ENCODE results near the gene ZDHHC14.

ZDHHC14 gene

DNA sequence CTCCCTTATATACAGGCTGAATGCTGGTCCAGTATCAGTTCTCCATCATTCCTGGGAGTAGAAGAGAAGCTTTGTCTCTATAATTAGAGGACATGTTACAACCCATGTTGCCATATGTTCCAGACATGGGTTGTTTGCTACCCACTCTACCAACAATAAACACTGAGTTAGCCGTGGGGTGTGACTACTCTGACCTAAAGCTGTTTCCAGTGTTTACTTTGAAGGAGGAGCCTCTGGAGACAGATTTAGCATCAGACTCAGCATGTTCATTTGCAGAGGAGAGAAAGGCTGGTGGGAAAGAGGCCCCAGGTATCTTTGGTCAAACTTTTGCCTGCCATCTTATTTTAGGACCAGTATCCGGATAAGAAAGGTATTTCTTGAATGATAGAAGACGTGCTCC, 284.2 kb downstream of the ZDHHC14 start:
- H3K27ac ChIP-seq (ENCODE audit: low read depth, low read length): no peak overlapping the region
- no peak overlapping the region for H2AFZ ChIP-seq (ENCODE audit: low read depth, low read length, severe bottlenecking)
- no peak for TF ChIP-seq EZH2phosphoT487 (conservative IDR thresholded peaks at IDR 0.05; ENCODE audit: low read length)
- TF ChIP-seq, protein P1, sequence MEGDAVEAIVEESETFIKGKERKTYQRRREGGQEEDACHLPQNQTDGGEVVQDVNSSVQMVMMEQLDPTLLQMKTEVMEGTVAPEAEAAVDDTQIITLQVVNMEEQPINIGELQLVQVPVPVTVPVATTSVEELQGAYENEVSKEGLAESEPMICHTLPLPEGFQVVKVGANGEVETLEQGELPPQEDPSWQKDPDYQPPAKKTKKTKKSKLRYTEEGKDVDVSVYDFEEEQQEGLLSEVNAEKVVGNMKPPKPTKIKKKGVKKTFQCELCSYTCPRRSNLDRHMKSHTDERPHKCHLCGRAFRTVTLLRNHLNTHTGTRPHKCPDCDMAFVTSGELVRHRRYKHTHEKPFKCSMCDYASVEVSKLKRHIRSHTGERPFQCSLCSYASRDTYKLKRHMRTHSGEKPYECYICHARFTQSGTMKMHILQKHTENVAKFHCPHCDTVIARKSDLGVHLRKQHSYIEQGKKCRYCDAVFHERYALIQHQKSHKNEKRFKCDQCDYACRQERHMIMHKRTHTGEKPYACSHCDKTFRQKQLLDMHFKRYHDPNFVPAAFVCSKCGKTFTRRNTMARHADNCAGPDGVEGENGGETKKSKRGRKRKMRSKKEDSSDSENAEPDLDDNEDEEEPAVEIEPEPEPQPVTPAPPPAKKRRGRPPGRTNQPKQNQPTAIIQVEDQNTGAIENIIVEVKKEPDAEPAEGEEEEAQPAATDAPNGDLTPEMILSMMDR (IDR thresholded peaks at IDR 0.05; ENCODE audit: insufficient read depth, low read length, poor library complexity, severe bottlenecking): no peak

DNA sequence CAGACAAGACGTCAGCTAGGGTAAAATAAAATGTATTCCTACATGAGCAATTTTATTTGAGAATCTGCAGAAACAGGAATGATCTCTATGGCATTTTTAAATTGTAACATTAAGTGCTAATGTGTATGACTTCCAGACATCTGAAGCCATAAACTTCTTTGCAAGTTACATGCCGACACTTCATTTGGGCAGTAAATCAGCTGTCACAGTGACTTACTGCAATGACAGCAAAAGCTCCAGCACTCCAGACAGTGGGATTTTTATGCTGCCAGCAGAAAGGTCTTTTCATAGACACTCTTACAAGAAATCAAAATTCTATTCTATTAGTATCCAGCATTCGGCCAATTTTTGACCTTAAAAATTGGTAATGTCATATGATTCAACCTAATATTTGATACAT, 285.7 kb downstream of the ZDHHC14 start:
- Histone ChIP-seq H3K9me3 (ENCODE audit: insufficient read depth, low read length) (no peaks in the 10 kb centered on the region), H3K79me2 (ENCODE audit: insufficient read depth, low read length) (no peaks in the 10 kb centered on the region), H3K36me3 (ENCODE audit: low read length) (no peaks in the 10 kb centered on the region), H2AFZ (ENCODE audit: low read depth, low read length, severe bottlenecking) (no peak overlapping the region), H3K27me3 (ENCODE audit: low read length) (no peaks in the 10 kb centered on the region), H3K4me3 (ENCODE audit: insufficient read depth, low read length, poor library complexity, severe bottlenecking) (no peak overlapping the region), H3F3A (ENCODE audit: insufficient read depth) (no peaks in the 10 kb centered on the region), H3K9ac (ENCODE audit: low read length) (no peak overlapping the region), H3K27ac (ENCODE audit: low read depth, low read length) (no peak overlapping the region), H3K4me2 (ENCODE audit: low read depth, low read length, poor library complexity, severe bottlenecking) (no peak overlapping the region), H4K20me1 (ENCODE audit: low read depth, low read length) (no peaks in the 10 kb centered on the region), H3K9me2 (replicated peaks; ENCODE audit: insufficient read depth, low read length) (no peaks in the 10 kb centered on the region)
- TF ChIP-seq EZH2phosphoT487 (conservative IDR thresholded peaks at IDR 0.05; ENCODE audit: low read length): no peak
- TF ChIP-seq, protein P1 (IDR thresholded peaks at IDR 0.05; ENCODE audit: insufficient read depth, low read length, poor library complexity, severe bottlenecking): no peak

More for the DNA sequence above, 284.2 kb downstream of the ZDHHC14 start:
- Histone ChIP-seq H3K4me3 (ENCODE audit: insufficient read depth, low read length, poor library complexity, severe bottlenecking) (no peak overlapping the region), H3K79me2 (ENCODE audit: insufficient read depth, low read length) (no peaks in the 10 kb centered on the region), H3K36me3 (ENCODE audit: low read length) (no peaks in the 10 kb centered on the region), H4K20me1 (ENCODE audit: low read depth, low read length) (no peaks in the 10 kb centered on the region), H3F3A (ENCODE audit: insufficient read depth) (no peaks in the 10 kb centered on the region), H3K9me3 (ENCODE audit: insufficient read depth, low read length) (no peaks in the 10 kb centered on the region), H3K4me2 (ENCODE audit: low read depth, low read length, poor library complexity, severe bottlenecking) (no peak overlapping the region), H3K9ac (ENCODE audit: low read length) (no peak overlapping the region), H3K27me3 (ENCODE audit: low read length) (no peaks in the 10 kb centered on the region), H3K9me2 (replicated peaks; ENCODE audit: insufficient read depth, low read length) (no peaks in the 10 kb centered on the region)

DNA sequence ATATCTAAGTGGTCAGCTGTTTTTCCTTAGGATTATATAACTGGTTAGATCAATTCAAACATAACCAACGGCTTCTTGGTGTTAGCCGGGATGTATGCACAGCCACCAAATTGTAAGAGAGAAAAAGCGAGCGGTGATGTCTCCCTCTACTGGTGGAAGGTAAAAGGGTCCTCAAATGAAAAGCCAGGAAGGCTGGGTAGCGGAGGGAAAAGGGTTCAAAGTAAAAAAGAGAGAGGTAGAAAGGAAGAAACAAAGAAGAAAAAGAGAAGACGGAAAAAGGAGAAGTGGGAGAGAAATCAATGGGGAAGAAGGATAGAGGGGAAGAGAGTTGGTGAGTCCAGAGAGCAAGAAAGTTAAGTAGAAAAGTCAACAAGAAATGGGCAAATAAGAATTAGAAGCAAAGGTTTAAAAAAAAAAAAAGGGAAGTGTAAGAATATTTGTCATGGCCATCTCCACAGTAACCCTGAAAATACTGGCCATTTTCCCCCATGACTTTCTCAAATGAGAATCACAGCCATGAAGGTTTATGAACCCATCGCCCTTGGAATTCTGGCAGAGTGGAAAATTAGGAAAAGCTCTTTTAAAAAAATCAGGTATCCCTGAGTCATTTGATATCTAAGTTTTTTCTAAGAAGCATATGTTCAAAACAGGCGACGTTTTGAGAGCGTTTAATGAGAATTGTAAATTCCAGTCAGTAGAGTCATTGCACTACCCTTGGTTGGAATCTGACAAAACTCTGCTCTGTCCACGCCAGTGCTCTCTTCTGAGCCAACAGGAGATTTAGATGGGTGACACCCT, 286.4 kb downstream of the ZDHHC14 start:
- no peak overlapping the region for H3K9ac ChIP-seq (ENCODE audit: low read length)
- H3F3A ChIP-seq (ENCODE audit: insufficient read depth): no peaks in the 10 kb centered on the region
- H3K4me2 ChIP-seq (ENCODE audit: low read depth, low read length, poor library complexity, severe bottlenecking): no peak overlapping the region
- TF ChIP-seq, protein P1 (IDR thresholded peaks at IDR 0.05; ENCODE audit: insufficient read depth, low read length, poor library complexity, severe bottlenecking): peak; percentile 97
- TF ChIP-seq EZH2phosphoT487 (conservative IDR thresholded peaks at IDR 0.05; ENCODE audit: low read length): no peak
- H3K27me3 ChIP-seq (ENCODE audit: low read length): no peaks in the 10 kb centered on the region
- H3K79me2 ChIP-seq (ENCODE audit: insufficient read depth, low read length): no peaks in the 10 kb centered on the region
- H3K4me3 ChIP-seq (ENCODE audit: insufficient read depth, low read length, poor library complexity, severe bottlenecking): no peak overlapping the region
- no peaks in the 10 kb centered on the region for H3K9me3 ChIP-seq (ENCODE audit: insufficient read depth, low read length)
- no peak overlapping the region for H2AFZ ChIP-seq (ENCODE audit: low read depth, low read length, severe bottlenecking)
- H4K20me1 ChIP-seq (ENCODE audit: low read depth, low read length): no peaks in the 10 kb centered on the region
- H3K27ac ChIP-seq (ENCODE audit: low read depth, low read length): no peak overlapping the region
- no peaks in the 10 kb centered on the region for H3K36me3 ChIP-seq (ENCODE audit: low read length)
- no peaks in the 10 kb centered on the region for H3K9me2 ChIP-seq (replicated peaks; ENCODE audit: insufficient read depth, low read length)
